H9 (cell line): Measurements from ENCODE around the gene RMI1. TPM values are rescaled to one million over a fixed set of nuclear protein-coding genes. Genes with fewer than 3 reads are reported as not detected.

ENCODE experiments used
- DNase-seq: peaks from one replicate; pipeline ENCODE4 v3.0.0-alpha.2; 2017
- H2AFZ ChIP-seq: one replicate; pipeline ENCODE4 v1.6.1; 2013; ENCODE audit warnings: mild to moderate bottlenecking, low read length, control low read depth, moderate library complexity
- H2AK5ac ChIP-seq: 2 replicates; pipeline ENCODE4 v1.6.1; 2013; ENCODE audit warnings: low read length, control low read depth, mixed read lengths; ENCODE audit not compliant: insufficient read length
- H2BK120ac ChIP-seq: one replicate; pipeline ENCODE4 v1.6.1; 2013; ENCODE audit warnings: low read depth, mild to moderate bottlenecking, low read length, control low read depth, inconsistent platforms; ENCODE audit not compliant: poor library complexity, severe bottlenecking
- H2BK12ac ChIP-seq: 2 replicates; pipeline ENCODE4 v1.6.1; 2013; ENCODE audit warnings: low read length, control low read depth, mixed read lengths, low read depth; ENCODE audit not compliant: insufficient read length
- H2BK15ac ChIP-seq: 2 replicates; pipeline ENCODE4 v1.6.1; 2013; ENCODE audit warnings: low read depth, low read length, control low read depth
- H2BK20ac ChIP-seq: one replicate; pipeline ENCODE4 v1.6.1; 2013; ENCODE audit warnings: low read depth, mild to moderate bottlenecking, low read length, control low read depth, inconsistent platforms; ENCODE audit not compliant: poor library complexity, severe bottlenecking
- H2BK5ac ChIP-seq: 2 replicates; pipeline ENCODE4 v1.6.1; 2013; ENCODE audit warnings: low read length, control low read depth, mixed read lengths; ENCODE audit not compliant: insufficient read length
- H3K14ac ChIP-seq: 2 replicates; pipeline ENCODE4 v1.6.1; 2013; ENCODE audit warnings: low read length, control low read depth; ENCODE audit not compliant: insufficient read depth
- H3K18ac ChIP-seq: 2 replicates; pipeline ENCODE4 v1.6.1; 2013; ENCODE audit warnings: low read depth, mild to moderate bottlenecking, mixed read lengths, low read length, control low read depth; ENCODE audit not compliant: insufficient read length
- H3K23ac ChIP-seq: 2 replicates; pipeline ENCODE4 v1.6.1; 2013; ENCODE audit warnings: low read length, control low read depth, mixed read lengths, low read depth; ENCODE audit not compliant: insufficient read length
- H3K23me2 ChIP-seq: 2 replicates; pipeline ENCODE4 v1.6.1; 2013; ENCODE audit warnings: low read depth, mild to moderate bottlenecking, mixed read lengths, low read length, control low read depth; ENCODE audit not compliant: insufficient read length, poor library complexity, severe bottlenecking
- H3K27ac ChIP-seq: 2 replicates; pipeline ENCODE4 v1.5.1; 2013; ENCODE audit warnings: low read length, control low read depth, mixed read lengths, low read depth; ENCODE audit not compliant: insufficient read length
- H3K27me3 ChIP-seq: 2 replicates; pipeline ENCODE4 v1.6.1; 2013; ENCODE audit warnings: low read length, control low read depth, inconsistent platforms; ENCODE audit not compliant: insufficient read depth
- H3K4ac ChIP-seq: 2 replicates; pipeline ENCODE4 v1.6.1; 2013; ENCODE audit warnings: low read depth, mild to moderate bottlenecking, control low read depth, inconsistent platforms, low read length, moderate library complexity
- H3K4me1 ChIP-seq: 2 replicates; pipeline ENCODE4 v1.6.1; 2013; ENCODE audit warnings: low read length, control low read depth, inconsistent platforms; ENCODE audit not compliant: insufficient read depth
- H3K4me2 ChIP-seq: 2 replicates; pipeline ENCODE4 v1.6.1; 2013; ENCODE audit warnings: low read length, control low read depth, mixed read lengths; ENCODE audit not compliant: insufficient read length, insufficient read depth
- H3K56ac ChIP-seq: 2 replicates; pipeline ENCODE4 v1.6.1; 2013; ENCODE audit warnings: low read depth, mild to moderate bottlenecking, mixed read lengths, low read length, control low read depth; ENCODE audit not compliant: insufficient read length
- H3K79me1 ChIP-seq: 2 replicates; pipeline ENCODE4 v1.6.1; 2013; ENCODE audit warnings: low read depth, mild to moderate bottlenecking, moderate library complexity, low read length, control low read depth, inconsistent platforms; ENCODE audit not compliant: insufficient read depth, poor library complexity, severe bottlenecking
- H3K79me2 ChIP-seq: 2 replicates; pipeline ENCODE4 v1.6.1; 2013; ENCODE audit warnings: low read length, control low read depth, inconsistent platforms; ENCODE audit not compliant: insufficient read depth
- H3K9ac ChIP-seq: 2 replicates; pipeline ENCODE4 v1.6.1; 2013; ENCODE audit warnings: low read length, control low read depth, mixed read lengths; ENCODE audit not compliant: insufficient read length; ENCODE audit errors: extremely low read depth
- H3K9me3 ChIP-seq: one replicate; pipeline ENCODE4 v1.6.1; 2013; ENCODE audit warnings: low read depth, low read length, inconsistent platforms; ENCODE audit not compliant: control insufficient read depth
- H3T11ph ChIP-seq: one replicate; pipeline ENCODE4 v1.6.1; 2013; ENCODE audit warnings: mild to moderate bottlenecking, low read length, control low read depth, inconsistent platforms
- H4K20me1 ChIP-seq: one replicate; pipeline ENCODE4 v1.6.1; 2013; ENCODE audit not compliant: control insufficient read depth, insufficient read length, insufficient read depth
- H4K5ac ChIP-seq: 2 replicates; pipeline ENCODE4 v1.6.1; 2013; ENCODE audit warnings: low read depth, mild to moderate bottlenecking, mixed read lengths, low read length, control low read depth; ENCODE audit not compliant: insufficient read length
- H4K8ac ChIP-seq: replicated peaks from 2 replicates; pipeline ENCODE4 v1.6.1; 2013; ENCODE audit warnings: low read length, control low read depth, mixed read lengths, low read depth; ENCODE audit not compliant: insufficient read length
- H4K91ac ChIP-seq: 2 replicates; pipeline ENCODE4 v1.6.1; 2013; ENCODE audit warnings: low read depth, mild to moderate bottlenecking, moderate library complexity, mixed read lengths, low read length, control low read depth; ENCODE audit not compliant: insufficient read length
- H3K27ac Mint-ChIP-seq, 3 experiments: 2 replicates in 2 of 3; 3 replicates in 1 of 3; pipeline ENCODE4 v1.8.0; 2020 to 2021; ENCODE audit warnings: mixed read lengths in 3 of 3, mild to moderate bottlenecking in 1 of 3, moderate library complexity in 1 of 3
- H3K27me3 Mint-ChIP-seq: 2 replicates; pipeline ENCODE4 v1.8.0; 2021; ENCODE audit warnings: low read depth, mild to moderate bottlenecking, moderate library complexity, mixed read lengths
- H3K36me3 Mint-ChIP-seq, 3 experiments: 2 replicates in 2 of 3; 3 replicates in 1 of 3; pipeline ENCODE4 v1.8.0; 2020 to 2021; ENCODE audit warnings: low read depth in 3 of 3, mixed read lengths in 3 of 3; ENCODE audit not compliant: insufficient read depth in 1 of 3
- H3K4me1 Mint-ChIP-seq, 2 experiments: 2 replicates each; pipeline ENCODE4 v1.8.0; 2020; ENCODE audit warnings: mixed read lengths in 2 of 2
- H3K4me3 Mint-ChIP-seq, 2 experiments: 2 replicates in 1 of 2; 3 replicates in 1 of 2; pipeline ENCODE4 v1.8.0; 2020 to 2021; ENCODE audit warnings: mild to moderate bottlenecking in 2 of 2, mixed read lengths in 2 of 2, moderate library complexity in 1 of 2
- H3K9me3 Mint-ChIP-seq, 2 experiments: 2 replicates in 1 of 2; 3 replicates in 1 of 2; pipeline ENCODE4 v1.8.0; 2020; ENCODE audit warnings: mild to moderate bottlenecking in 2 of 2, mixed read lengths in 2 of 2, moderate library complexity in 1 of 2
- WGBS: extraction: QIAGEN DNeasy Blood & Tissue Kit; methylation state at CpG from one replicate; pipeline ENCODE4 v1.1.7; 2013; ENCODE audit warnings: missing lambda C conversion rate, low lambda C conversion rate, mixed read lengths; ENCODE audit not compliant: insufficient read length; ENCODE audit errors: extremely low coverage; 5-methylcytosine and 5-hydroxymethylcytosine counted together
- total RNA-seq: library from RNA; stranded (reverse); gene quantifications from 2 replicates; pipeline ENCODE4 v1.2.1, GENCODE V29; 2021
- TF ChIP-seq, protein P1 (sequence below): fragments of 200-600 bp; sonication (generic); conservative IDR thresholded peaks from 3 replicates; pipeline ENCODE4 v1.8.0; 2021; ENCODE audit warnings: antibody characterized with exemption, mild to moderate bottlenecking

The RMI1 gene
- total RNA-seq, 1 experiment from 2014 or later = 22.4 TPM

- Histone ChIP-seq H3K27me3 (no peaks in the 10 kb centered on the region), H3K79me2 (no peaks in the 10 kb centered on the region), H3K79me1 (no peaks in the 10 kb centered on the region), H3K9ac (no peak overlapping the region), H2AFZ (no peak overlapping the region), H2BK15ac (no peak overlapping the region), H2BK12ac (no peak overlapping the region), H3K23me2 (no peaks in the 10 kb centered on the region), H2BK120ac (no peak overlapping the region), H3K4ac (no peak overlapping the region), H2BK20ac (no peak overlapping the region), H3K9me3 (no peaks in the 10 kb centered on the region), H3K23ac (no peak overlapping the region), H4K20me1 (no peaks in the 10 kb centered on the region), H3K14ac (no peak overlapping the region), H3K4me1 (no peaks in the 10 kb centered on the region), H4K8ac (no peak overlapping the region), H2AK5ac (no peak overlapping the region), H3K27ac (no peak overlapping the region), H3T11ph (no peak overlapping the region), H2BK5ac (no peak overlapping the region), H3K18ac (no peak overlapping the region), H4K91ac (no peak overlapping the region), H4K5ac (no peak overlapping the region), H3K4me2 (no peak overlapping the region), H3K56ac (no peak overlapping the region)
- WGBS = no CpG with 5 or more reads among the region's 2 CpGs
- no peak overlapping the region for H3K27ac Mint-ChIP-seq
- peaks cover 3 to 21% (median 19%) of the 10 kb centered on the region in 3 experiments; a peak in 6 of 7 replicates for H3K36me3 Mint-ChIP-seq
- no peak for DNase-seq
- H3K9me3 Mint-ChIP-seq = no peaks in the 10 kb centered on the region
- TF ChIP-seq, protein P1, sequence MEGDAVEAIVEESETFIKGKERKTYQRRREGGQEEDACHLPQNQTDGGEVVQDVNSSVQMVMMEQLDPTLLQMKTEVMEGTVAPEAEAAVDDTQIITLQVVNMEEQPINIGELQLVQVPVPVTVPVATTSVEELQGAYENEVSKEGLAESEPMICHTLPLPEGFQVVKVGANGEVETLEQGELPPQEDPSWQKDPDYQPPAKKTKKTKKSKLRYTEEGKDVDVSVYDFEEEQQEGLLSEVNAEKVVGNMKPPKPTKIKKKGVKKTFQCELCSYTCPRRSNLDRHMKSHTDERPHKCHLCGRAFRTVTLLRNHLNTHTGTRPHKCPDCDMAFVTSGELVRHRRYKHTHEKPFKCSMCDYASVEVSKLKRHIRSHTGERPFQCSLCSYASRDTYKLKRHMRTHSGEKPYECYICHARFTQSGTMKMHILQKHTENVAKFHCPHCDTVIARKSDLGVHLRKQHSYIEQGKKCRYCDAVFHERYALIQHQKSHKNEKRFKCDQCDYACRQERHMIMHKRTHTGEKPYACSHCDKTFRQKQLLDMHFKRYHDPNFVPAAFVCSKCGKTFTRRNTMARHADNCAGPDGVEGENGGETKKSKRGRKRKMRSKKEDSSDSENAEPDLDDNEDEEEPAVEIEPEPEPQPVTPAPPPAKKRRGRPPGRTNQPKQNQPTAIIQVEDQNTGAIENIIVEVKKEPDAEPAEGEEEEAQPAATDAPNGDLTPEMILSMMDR = no peak
- H3K4me1 Mint-ChIP-seq = no peaks in the 10 kb centered on the region
- no peak overlapping the region for H3K4me3 Mint-ChIP-seq
- H3K27me3 Mint-ChIP-seq = no peaks in the 10 kb centered on the region
Measured at GRCh38 chr9:84001621-84002020, 21.0 kb downstream of the RMI1 start.
